K562 (cell line): ENCODE measurements around the gene SMC1A. TPM values are rescaled to one million over a fixed set of nuclear protein-coding genes. Genes with fewer than 3 reads are reported as not detected.

ENCODE experiments used
- ATAC-seq: fragments of 200-7000 bp; cut with Tn5 transposase; 3 replicates; pipeline ENCODE4 v1.9.1; 2020; ENCODE audit warnings: moderate library complexity
- BruUV-seq: library from RNA; stranded (reverse); fragments of 400-500 nt; replicated peaks from 2 replicates; lab custom pipeline; 2021; lab: Mats Ljungman, UMichigan
- CTCF ChIA-PET: fragments of 300-600 bp; formaldehyde crosslinking; extraction: SDS; loops from one replicate; lab custom pipeline; 2021; ENCODE audit warnings: low intra/inter-chr PET ratio; lab: Yijun Ruan, JAX
- POLR2A ChIA-PET: fragments of 300-600, 350-650 bp; sonication (Branson Sonifier 250); formaldehyde crosslinking; extraction: SDS; loops from one replicate; lab custom pipeline; 2021; ENCODE audit warnings: antibody characterized with exemption, inconsistent platforms; lab: Yijun Ruan, JAX
- DNase-seq, 4 experiments: peaks; one replicate each; pipeline versions ENCODE4 v3.0.0 to v3.0.0-alpha.2; 2011 to 2018; ENCODE audit warnings: low spot score in 3 of 4, mixed read lengths in 3 of 4; ENCODE audit errors: extremely low read depth in 1 of 4
- FAIRE-seq: peaks from 2 replicates; lab custom pipeline; 2011; peaks lifted over from hg19 to GRCh38; lab: Jason Lieb, UNC
- H2AFZ ChIP-seq: 2 replicates; pipeline ENCODE4 v1.6.0; 2011; ENCODE audit warnings: low read depth, low read length, control low read depth, inconsistent platforms
- H3K27ac ChIP-seq: fragments of 200-600 bp; 3 replicates; pipeline ENCODE4 v1.8.0; 2011; ENCODE audit warnings: low read depth, mild to moderate bottlenecking, control low read depth, inconsistent platforms, low read length, moderate library complexity, mixed read lengths; ENCODE audit errors: extremely low read depth
- H3K27me3 ChIP-seq, 2 experiments: fragments of 300-600 bp in 1 of 2; 2 replicates in 1 of 2; 3 replicates in 1 of 2; pipeline versions ENCODE4 v1.6.0 to v1.8.0; 2011; ENCODE audit warnings: inconsistent platforms in 2 of 2, low read length in 2 of 2, mild to moderate bottlenecking in 1 of 2, mixed read lengths in 1 of 2, moderate library complexity in 1 of 2; ENCODE audit not compliant: control insufficient read depth in 2 of 2, insufficient read depth in 2 of 2
- H3K36me3 ChIP-seq: fragments of 300-600 bp; 3 replicates; pipeline ENCODE4 v1.8.0; 2011; ENCODE audit warnings: mild to moderate bottlenecking, low read length, inconsistent platforms; ENCODE audit not compliant: control insufficient read depth, insufficient read depth
- H3K4me1 ChIP-seq, 2 experiments: fragments of 200-600 bp in 1 of 2; replicated peaks in 1 of 2; 2 replicates in 1 of 2; 3 replicates in 1 of 2; pipeline versions ENCODE4 v1.5.1 to v1.8.0; 2011; ENCODE audit warnings: inconsistent platforms in 2 of 2, low read length in 2 of 2, mild to moderate bottlenecking in 1 of 2, mixed read lengths in 1 of 2, moderate library complexity in 1 of 2; ENCODE audit not compliant: control insufficient read depth in 2 of 2, insufficient read depth in 2 of 2
- H3K4me2 ChIP-seq: 2 replicates; pipeline ENCODE4 v1.6.1; 2011; ENCODE audit warnings: low read length, control low read depth, inconsistent platforms, mixed read lengths; ENCODE audit not compliant: insufficient read depth
- H3K4me3 ChIP-seq: fragments of 200-600 bp; sonication (generic), shearing (Covaris generic); 2 replicates; pipeline ENCODE4 v1.5.1; 2016; ENCODE audit warnings: control low read depth, inconsistent platforms
- H3K79me2 ChIP-seq: fragments of 200-600 bp; 3 replicates; pipeline ENCODE4 v1.8.0; 2011; ENCODE audit warnings: low read length, inconsistent platforms; ENCODE audit not compliant: control insufficient read depth, insufficient read depth
- H3K9ac ChIP-seq, 2 experiments: 2 replicates each; pipeline versions ENCODE4 v1.6.0 to v1.6.1; 2011; ENCODE audit warnings: low read depth in 2 of 2, low read length in 2 of 2, control low read depth in 1 of 2, inconsistent platforms in 1 of 2, mild to moderate bottlenecking in 1 of 2, mixed read lengths in 1 of 2; ENCODE audit not compliant: insufficient read depth in 1 of 2
- H3K9me1 ChIP-seq: one replicate; pipeline ENCODE4 v1.6.0; 2011; ENCODE audit warnings: inconsistent platforms, mild to moderate bottlenecking, low read length, moderate library complexity; ENCODE audit not compliant: control insufficient read depth, insufficient read depth
- H3K9me3 ChIP-seq: replicated peaks from 2 replicates; pipeline ENCODE4 v1.5.1; 2011; ENCODE audit warnings: low read depth, low read length, inconsistent platforms; ENCODE audit not compliant: control insufficient read depth, insufficient read depth
- H4K20me1 ChIP-seq: replicated peaks from 2 replicates; pipeline ENCODE4 v1.6.1; 2011; ENCODE audit warnings: low read length, inconsistent platforms, mixed read lengths; ENCODE audit not compliant: control insufficient read depth, insufficient read depth
- ARID1B ChIP-seq: fragments of 450-650 bp; IDR thresholded peaks from 2 replicates; pipeline ENCODE4 v1.6.1; 2016; ENCODE audit warnings: antibody characterized with exemption, mild to moderate bottlenecking, inconsistent platforms
- BCOR ChIP-seq: fragments of 450-650 bp; IDR thresholded peaks from 2 replicates; pipeline ENCODE4 v1.6.1; 2016
- EGR1 ChIP-seq: fragments of 450-650 bp; conservative IDR thresholded peaks from 2 replicates; pipeline ENCODE4 v1.6.1; 2017; ENCODE audit warnings: mild to moderate bottlenecking
- EP300 ChIP-seq: IDR thresholded peaks from 2 replicates; pipeline ENCODE4 v1.6.1; 2012; ENCODE audit warnings: low read length, improper control_type of control experiment
- MCM5 ChIP-seq: fragments of 450-650 bp; IDR thresholded peaks from 2 replicates; pipeline ENCODE4 v1.6.1; 2016; ENCODE audit warnings: low read depth
- NFATC3 ChIP-seq: fragments of 450-650 bp; IDR thresholded peaks from 2 replicates; pipeline ENCODE4 v1.6.1; 2017; ENCODE audit warnings: mild to moderate bottlenecking
- NFE2 ChIP-seq: IDR thresholded peaks from 2 replicates; pipeline ENCODE4 v1.6.1; 2014; ENCODE audit warnings: antibody characterized with exemption, low read depth
- RBM14 ChIP-seq: fragments of 200-400 bp; formaldehyde crosslinking; IDR thresholded peaks from 2 replicates; pipeline ENCODE4 v1.6.1; 2018; ENCODE audit warnings: low read depth, mild to moderate bottlenecking, low read length, moderate library complexity, borderline replicate concordance; ENCODE audit not compliant: insufficient read depth
- SETDB1 ChIP-seq: IDR thresholded peaks from one replicate; pipeline ENCODE4 v1.6.1; 2012; ENCODE audit warnings: low read length, control low read depth, inconsistent platforms
- SMARCC2 ChIP-seq: fragments of 450-650 bp; IDR thresholded peaks from 2 replicates; pipeline ENCODE4 v1.6.1; 2017; ENCODE audit warnings: antibody characterized with exemption, moderate library complexity, mild to moderate bottlenecking, low read depth
- STAG1 ChIP-seq: sonication (generic); formaldehyde crosslinking; IDR thresholded peaks from 2 replicates; pipeline ENCODE4 v1.5.0; 2020; ENCODE audit warnings: missing genetic modification reagents, borderline replicate concordance
- WGBS: fragments of 100-300 bp; shearing (Covaris generic); methylation state at CpG from one replicate; pipeline ENCODE4 v1.1.6; 2016; ENCODE audit warnings: low coverage, mixed read lengths; ENCODE audit not compliant: insufficient coverage; ENCODE audit errors: missing lambda C conversion rate; 5-methylcytosine and 5-hydroxymethylcytosine counted together
- in situ Hi-C: fragments of 300-500 bp; cut with MboI; formaldehyde crosslinking; loops from 4 replicates; pipeline ENCODE4 v1.15.0; 2018; ENCODE audit warnings: inconsistent platforms, mixed read lengths
- intact Hi-C: fragments of 100-400 bp; cut with micrococcal nuclease; formaldehyde crosslinking; loops from 2 replicates; pipeline ENCODE4 v1.14.2; 2022
- polyA plus RNA-seq, 8 experiments: library from polyadenylated mRNA; depleted of rRNA in 4 of 8; stranded (reverse) in 5 of 8; unstranded in 3 of 8; fragments of >200 nt; fragmentation: Nextera tagmentation in 2 of 8; fragmentation: Illumina TruSeq in 1 of 8; extraction: Ambion mirVana in 2 of 8; extraction: Trizol in 1 of 8; gene quantifications; 2 replicates each; pipeline versions ENCODE4 v1.2.1 to v1.2.3, GENCODE V29; 2011 to 2014; ENCODE audit warnings: inconsistent platforms in 1 of 8, missing spikeins in 1 of 8
- total RNA-seq, 7 experiments: library from RNA; depleted of rRNA in 6 of 7; stranded (reverse); fragments of >200 nt in 6 of 7; fragmentation: Illumina TruSeq in 2 of 7; extraction: Trizol in 2 of 7; gene quantifications; 2 replicates each; pipeline versions ENCODE4 v1.2.1 to v1.2.3, GENCODE V29; 2011 to 2021; ENCODE audit warnings: low replicate concordance in 1 of 7
- TF ChIP-seq, protein P1 (sequence below): fragments of 450-650 bp; conservative IDR thresholded peaks from 2 replicates; pipeline ENCODE4 v1.6.1; 2016; ENCODE audit warnings: missing genetic modification characterization, low read depth, mild to moderate bottlenecking, control low read depth, missing compliant biosample characterization

Gene SMC1A
- total and polyA plus RNA-seq, 9 of the 15 experiments (the other 6 are each of a cell fraction or from before 2014, with no cell fraction given), result 28.5 to 126 (median 71.2) TPM

DNA sequence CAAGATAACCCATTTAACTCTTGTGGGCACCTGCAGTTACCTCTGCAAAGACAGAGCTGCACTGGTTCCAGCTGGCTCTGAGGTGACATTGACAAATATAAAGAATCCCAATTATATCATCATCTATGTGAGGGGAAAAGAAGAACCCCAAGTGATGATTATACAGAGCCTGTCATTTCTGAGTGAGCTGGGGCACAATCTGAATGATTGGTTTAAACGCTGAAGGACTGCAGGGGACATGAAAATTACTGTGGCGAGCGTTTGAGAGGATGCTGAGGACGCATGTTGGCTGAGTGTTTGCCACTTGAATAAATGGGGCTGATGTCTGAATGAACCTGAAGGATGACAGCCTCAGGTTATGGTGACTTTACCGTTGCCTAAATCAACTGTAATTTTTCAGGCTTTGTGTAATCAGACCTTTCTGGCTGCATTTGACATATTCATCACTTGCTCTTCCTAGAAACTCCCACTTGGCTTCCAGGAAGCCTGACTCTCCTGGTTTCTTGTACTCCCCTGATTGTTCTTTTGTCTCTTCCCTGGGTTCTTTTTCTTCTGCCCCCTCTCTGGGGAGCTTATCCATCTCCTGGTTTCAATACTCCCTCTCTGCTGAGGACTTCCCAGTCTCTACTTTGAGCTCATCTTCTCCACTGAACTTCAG lies 15.8 kb upstream of the SMC1A start:
- FAIRE-seq, result no peak
- CTCF ChIA-PET, result interaction anchor here (0.6 kb wide), 1 partner anchor 121 kb away, joined by 3 read pairs; no protein-coding TSS in a partner anchor
- Histone ChIP-seq H3K9me1 (no peaks in the 10 kb centered on the region), H3K4me3 (no peak overlapping the region), H4K20me1 (no peaks in the 10 kb centered on the region), H3K27ac (no peak overlapping the region), H3K36me3 (no peaks in the 10 kb centered on the region), H3K9me3 (no peaks in the 10 kb centered on the region), H3K27me3 (no peaks in the 10 kb centered on the region; a peak in 2 of 5 replicates), H3K4me2 (no peak overlapping the region), H2AFZ (no peak overlapping the region), H3K79me2 (peaks cover 9% of the 10 kb centered on the region), H3K4me1 (peaks cover 11 to 16% of the 10 kb centered on the region in 2 experiments; a peak in 3 of 5 replicates), H3K9ac (no peak overlapping the region)
- in situ Hi-C loops, result no loop called here
- POLR2A ChIA-PET, result no interaction called here
- TF ChIP-seq EGR1, result peak; percentile 53
- TF ChIP-seq ARID1B, result 0 out of 2 replicates have a peak, but pooled peaks have one; percentile 35
- TF ChIP-seq NFE2, result no peak
- DNase-seq, result peak in 1 of 4 experiments; percentile 55
- 7% methylated on average over 5 of the region's 5 CpGs for WGBS
- no TSS peak for BruUV-seq
- no peak for ATAC-seq
- intact Hi-C loops, result no loop called here

DNA sequence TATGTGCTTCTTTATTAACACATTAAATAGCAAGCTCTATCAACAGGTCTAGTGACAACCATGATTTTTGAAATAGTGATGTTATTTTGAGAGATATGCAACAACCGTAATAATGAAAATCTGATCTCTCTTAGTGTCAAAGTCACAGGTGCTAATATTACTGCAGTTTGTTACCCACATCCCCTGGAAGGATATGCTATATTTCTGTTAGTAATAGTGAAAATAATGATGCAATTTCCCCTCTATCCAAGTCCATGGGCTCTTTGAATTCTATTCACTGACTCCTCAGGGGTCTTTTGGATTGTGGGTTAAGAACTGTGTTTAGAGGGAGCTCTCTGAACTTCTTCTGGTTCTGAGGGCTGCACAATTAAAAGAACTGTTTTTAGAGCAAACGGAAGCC lies 14.8 kb upstream of the SMC1A start:
- H3K27ac ChIP-seq, result no peak overlapping the region
- POLR2A ChIA-PET, result interaction anchor here (0.5 to 3.2 kb wide), 2 partner anchors 15 to 34 kb away, joined by 3 to 17 read pairs; partner anchors contain the start of genes RIBC1 and SMC1A
- H3K9me1 ChIP-seq, result no peaks in the 10 kb centered on the region
- H3K79me2 ChIP-seq, result peaks cover 11% of the 10 kb centered on the region
- in situ Hi-C loops (no loop called here), intact Hi-C loops (no loop called here)
- no TSS peak for BruUV-seq
- ATAC-seq (no peak), FAIRE-seq (no peak), DNase-seq (no peak)
- H3K9ac ChIP-seq, result no peak overlapping the region
- H3K9me3 ChIP-seq, result no peaks in the 10 kb centered on the region
- 57% methylated on average over 2 of the region's 2 CpGs for WGBS
- H3K36me3 ChIP-seq, result peaks cover 3% of the 10 kb centered on the region; the same call in 1 of the 3 replicates
- no peak overlapping the region for H2AFZ ChIP-seq
- CTCF ChIA-PET, result no interaction called here
- H3K4me2 ChIP-seq, result no peak overlapping the region
- H3K27me3 ChIP-seq, result no peaks in the 10 kb centered on the region; a peak in 2 of 5 replicates
- H4K20me1 ChIP-seq, result no peaks in the 10 kb centered on the region
- TF ChIP-seq BCOR, result no peak
- TF ChIP-seq SMARCC2, result no peak
- no peak for TF ChIP-seq STAG1 (CRISPR knock-in tag)
- TF ChIP-seq MCM5, result no peak
- no peak for TF ChIP-seq NFATC3
- no peak for TF ChIP-seq RBM14
- TF ChIP-seq, protein P1, sequence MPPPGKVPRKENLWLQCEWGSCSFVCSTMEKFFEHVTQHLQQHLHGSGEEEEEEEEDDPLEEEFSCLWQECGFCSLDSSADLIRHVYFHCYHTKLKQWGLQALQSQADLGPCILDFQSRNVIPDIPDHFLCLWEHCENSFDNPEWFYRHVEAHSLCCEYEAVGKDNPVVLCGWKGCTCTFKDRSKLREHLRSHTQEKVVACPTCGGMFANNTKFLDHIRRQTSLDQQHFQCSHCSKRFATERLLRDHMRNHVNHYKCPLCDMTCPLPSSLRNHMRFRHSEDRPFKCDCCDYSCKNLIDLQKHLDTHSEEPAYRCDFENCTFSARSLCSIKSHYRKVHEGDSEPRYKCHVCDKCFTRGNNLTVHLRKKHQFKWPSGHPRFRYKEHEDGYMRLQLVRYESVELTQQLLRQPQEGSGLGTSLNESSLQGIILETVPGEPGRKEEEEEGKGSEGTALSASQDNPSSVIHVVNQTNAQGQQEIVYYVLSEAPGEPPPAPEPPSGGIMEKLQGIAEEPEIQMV, result no peak
- no peak for TF ChIP-seq SETDB1
- TF ChIP-seq EP300, result no peak
- H3K4me1 ChIP-seq, result peaks cover 11 to 16% of the 10 kb centered on the region in 2 experiments; a peak in 3 of 5 replicates
- no peak overlapping the region for H3K4me3 ChIP-seq
